Forelimb muscle (tissue), 1 donor: Measurements from ENCODE around the gene HABP2. TPM values are rescaled to one million over a fixed set of nuclear protein-coding genes. Genes with fewer than 3 reads are reported as not detected.

ENCODE experiments used
- DNase-seq: peaks from one replicate; pipeline ENCODE4 v3.0.0-alpha.2; 2013; ENCODE audit warnings: low read depth
- polyA plus RNA-seq: library from polyadenylated mRNA; unstranded; fragments of 120-200 nt; gene quantifications from one replicate; pipeline ENCODE4 v1.2.1, GENCODE V29; 2013; ENCODE audit not compliant: insufficient read length

HABP2 gene
- polyA plus RNA-seq, 1 donor: 0.19 TPM

DNA sequence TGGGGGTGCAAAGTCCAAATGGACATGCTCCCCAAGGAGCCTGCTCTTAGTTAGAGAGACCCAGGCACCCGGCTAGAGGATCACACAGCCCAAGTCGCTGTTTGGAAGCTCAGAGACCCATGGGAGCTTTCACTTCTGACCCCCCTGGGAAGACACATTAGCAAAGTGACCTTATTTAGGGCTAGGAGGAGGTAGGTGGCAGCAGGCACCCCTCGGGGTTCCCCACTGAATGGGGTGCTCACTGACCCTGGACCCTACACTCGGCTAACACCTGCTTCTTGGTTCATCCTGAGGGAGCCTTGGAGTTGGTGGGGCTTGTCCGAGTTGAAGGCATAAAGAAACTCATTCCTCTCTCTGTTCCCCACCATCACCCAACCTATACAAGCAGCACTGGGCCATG, 27.1 kb upstream of the HABP2 start:
- DNase-seq: no peak

GRCh38 chr10:113527211-113527906, 25.5 kb upstream of the HABP2 start:
- no peak for DNase-seq

DNA sequence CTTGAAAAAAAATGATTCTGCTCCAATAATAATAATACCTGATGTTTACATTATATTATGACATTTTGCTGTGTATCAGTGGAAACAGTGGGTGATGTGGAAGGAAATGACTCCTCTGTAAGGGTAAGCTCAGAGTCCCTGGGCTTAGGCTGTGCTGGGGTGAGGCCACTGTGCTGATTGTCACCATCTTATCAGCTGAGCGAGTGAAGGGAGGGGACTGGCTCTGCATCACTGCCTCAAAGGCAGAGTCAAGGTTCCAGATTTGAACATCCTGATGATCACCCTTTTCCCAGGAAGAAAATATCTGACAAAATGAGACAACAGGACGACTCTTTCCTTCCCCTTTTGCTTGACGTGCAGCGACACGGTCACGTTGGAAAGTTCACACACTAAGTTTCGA, 24.0 kb upstream of the HABP2 start:
- DNase-seq: no peak

DNA sequence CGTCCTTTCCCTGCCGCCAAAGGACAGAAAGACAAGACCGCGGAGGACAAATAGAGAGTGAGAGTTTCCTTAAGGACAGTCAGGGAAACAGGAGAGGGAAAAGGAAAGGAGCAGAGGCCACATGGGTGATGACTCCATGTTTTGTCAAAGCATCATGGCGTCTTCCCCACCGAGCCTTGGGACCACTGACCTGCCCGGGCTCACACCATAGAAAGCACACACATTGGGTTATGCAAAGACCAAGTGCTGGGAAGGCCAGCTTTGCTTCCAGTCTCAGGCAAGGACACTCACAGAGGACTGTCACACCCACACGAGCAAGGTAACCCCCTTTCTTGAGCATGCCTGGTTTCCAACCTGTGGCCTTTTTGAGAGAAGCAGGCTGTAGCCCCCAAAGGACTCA, 23.3 kb upstream of the HABP2 start:
- DNase-seq: no peak

DNA sequence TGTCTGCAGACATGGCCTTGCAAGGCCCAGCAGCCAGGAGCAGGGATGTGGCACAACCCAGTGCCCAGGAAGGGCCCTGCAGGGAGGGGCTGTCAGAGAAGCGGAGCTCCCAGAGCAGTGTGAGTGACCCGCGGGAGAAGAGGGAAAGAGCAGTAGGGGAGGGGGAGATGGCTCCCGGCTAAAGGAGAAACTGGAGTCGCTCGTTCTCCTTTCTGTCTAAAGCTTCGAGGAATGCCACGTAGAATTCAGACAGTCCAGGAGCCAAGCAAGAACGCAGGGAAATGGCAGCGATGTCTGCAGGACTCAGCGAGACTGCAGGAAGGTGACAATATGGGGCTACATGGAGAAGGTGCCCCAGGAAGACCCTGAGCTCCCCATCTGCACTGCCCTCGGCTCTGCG, 22.4 kb upstream of the HABP2 start:
- DNase-seq: no peak

- DNase-seq: no peak
These were observed 20.1 kb upstream of the HABP2 start for GRCh38 chr10:113532724-113533123.

GRCh38 chr10:113533801-113534200, 19.1 kb upstream of the HABP2 start:
- DNase-seq: no peak

DNA sequence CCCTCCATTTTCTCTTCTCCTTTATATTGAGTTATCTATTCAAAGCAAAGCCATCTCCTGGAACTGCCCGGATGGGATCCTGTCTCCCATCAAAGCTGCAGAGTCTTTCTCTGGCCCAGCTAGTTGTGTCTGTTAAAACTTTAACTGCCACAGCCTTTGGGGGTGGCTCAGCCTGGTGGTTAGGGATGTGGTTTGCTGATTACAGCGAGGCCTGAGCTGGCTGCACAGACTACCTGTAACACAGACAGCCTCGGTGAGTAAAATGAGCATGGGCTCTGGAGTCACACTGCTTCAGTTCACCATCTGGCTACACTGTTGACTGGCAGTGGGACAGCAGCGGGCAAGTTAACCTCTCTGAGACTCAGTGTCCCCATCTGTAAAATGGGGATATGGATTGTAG, 18.4 kb upstream of the HABP2 start:
- no peak for DNase-seq

GRCh38 chr10:113537672-113538071, 15.2 kb upstream of the HABP2 start:
- DNase-seq: no peak

DNA sequence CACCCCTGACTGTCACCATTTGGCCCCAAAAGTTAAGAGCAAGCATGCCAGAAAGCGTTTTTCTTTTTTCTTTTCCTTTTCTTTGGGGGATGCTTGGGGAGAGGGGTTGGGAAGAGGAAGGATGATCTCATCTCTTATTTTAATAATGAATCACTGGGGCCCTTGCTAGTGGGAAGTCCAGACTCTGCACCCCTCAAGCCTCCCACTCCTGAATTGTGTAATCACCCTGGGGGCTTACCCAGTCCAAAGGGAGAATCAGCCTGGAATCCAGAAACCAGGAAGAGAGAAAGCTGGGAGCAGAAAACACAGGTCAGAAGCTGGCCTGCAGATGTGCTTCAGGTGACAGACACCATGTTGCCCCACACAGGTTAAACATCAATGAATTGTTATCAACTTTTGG, 14.7 kb upstream of the HABP2 start:
- DNase-seq: no peak

DNA sequence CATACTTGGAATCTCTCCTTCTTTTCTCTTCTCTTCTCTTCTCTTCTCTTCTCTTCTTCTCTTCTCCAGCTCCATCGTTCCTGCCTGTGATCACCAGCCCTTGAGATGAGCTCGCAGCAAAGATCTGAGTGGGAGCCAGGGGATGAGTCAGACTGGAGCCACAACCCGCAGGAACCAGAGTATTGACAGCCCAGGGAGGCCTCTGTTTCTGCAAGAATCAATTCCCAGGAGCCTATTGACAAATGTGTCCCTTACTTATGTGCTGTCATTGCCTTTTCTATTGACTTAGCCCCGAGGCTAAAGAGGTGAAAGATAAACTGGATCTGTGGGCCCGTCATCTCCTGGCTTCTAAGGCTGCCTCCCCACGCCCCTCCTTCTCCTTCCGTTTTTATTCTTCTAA, 13.1 kb upstream of the HABP2 start:
- DNase-seq: no peak

DNA sequence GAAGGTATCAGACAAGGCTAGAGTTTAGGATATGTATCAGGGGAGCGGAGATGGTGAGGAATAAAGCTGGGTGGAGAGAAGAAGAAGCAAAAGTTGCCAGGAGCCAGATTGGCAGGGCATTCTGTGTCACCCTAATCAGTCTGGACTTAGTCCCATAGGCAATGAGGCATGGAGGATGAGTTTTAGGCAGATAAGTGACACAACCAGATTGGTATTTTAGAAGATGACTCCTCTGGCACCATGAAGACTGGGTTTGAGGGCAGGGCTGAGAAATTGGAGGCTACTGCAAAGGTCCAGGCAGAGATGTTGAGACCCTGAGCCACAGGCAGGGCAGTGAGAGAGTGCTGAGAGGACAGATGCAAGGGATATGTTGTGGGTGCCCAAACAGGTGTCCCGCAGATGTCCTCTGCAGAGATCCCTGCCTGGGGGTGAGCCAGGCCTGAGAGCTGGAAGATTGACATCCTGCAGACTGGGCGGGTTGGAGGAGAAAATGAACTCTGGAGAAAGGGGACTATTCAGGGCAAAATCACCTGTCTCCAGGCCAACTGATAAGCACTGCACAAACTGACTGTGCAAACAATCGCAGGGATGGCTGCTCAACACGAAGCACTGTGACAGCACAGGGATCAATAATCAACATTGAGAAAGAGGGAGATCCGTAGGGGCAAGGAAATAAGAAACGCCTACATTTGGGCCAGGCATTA, 11.9 kb upstream of the HABP2 start:
- no peak for DNase-seq

GRCh38 chr10:113541549-113541927, 11.3 kb upstream of the HABP2 start:
- no peak for DNase-seq

DNA sequence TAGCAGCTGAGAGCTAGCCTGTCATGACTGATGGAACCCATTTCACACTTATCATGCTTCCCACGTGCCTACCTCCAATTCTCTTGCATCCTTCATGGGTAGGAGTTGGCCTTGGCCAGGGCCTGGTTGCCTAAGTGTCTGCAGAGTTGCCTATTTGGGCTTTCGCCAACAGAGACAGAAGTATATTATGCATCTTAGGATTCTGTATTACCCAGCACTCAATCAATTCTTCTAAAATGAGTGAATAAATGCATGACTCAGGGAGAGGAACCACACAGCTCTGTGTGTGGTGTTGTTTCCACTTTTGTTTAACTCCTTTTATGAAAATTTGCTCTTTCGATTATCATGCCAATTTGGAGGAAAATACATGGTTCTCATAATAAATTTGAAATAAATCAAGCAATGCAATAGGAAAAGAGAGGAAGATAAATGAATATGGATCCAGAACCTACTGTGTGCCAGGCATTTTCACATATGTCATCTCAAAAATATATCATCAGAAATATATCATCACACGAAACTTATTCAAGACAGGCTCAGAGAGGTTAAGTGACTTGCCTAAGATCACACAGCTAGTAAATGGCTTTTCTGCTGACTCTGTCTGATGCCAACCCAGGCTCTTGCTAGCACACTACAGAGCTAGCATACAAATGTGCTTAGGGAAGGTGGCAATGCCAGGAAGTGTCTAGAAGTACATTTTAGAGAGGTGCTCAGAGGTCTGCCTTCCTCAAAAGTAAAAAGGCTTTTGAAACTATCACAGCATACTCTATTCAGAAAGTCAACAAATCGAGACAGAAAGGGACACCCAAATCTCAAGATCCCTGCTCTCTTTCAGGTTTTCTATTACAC, 9.5 kb upstream of the HABP2 start:
- DNase-seq: no peak

DNA sequence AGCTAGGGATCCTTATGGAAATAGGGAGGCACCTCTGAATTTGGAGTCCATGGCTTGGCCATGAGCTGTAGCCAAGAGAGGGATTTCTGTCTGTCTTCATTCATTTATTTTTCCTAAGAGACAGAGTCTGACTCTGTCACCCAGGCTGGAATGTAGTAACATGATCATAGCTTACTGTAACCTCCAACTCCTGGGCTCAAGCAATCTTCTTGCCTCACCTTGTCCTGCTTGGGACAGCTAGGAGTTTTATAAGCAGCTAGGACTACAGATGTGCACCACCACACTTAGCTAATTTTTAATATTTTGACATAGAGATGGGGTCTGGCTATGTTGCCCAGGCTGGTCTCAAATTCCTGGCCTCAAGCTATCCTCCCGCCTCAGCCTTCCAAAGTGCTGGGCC, 8.5 kb upstream of the HABP2 start:
- no peak for DNase-seq

DNA sequence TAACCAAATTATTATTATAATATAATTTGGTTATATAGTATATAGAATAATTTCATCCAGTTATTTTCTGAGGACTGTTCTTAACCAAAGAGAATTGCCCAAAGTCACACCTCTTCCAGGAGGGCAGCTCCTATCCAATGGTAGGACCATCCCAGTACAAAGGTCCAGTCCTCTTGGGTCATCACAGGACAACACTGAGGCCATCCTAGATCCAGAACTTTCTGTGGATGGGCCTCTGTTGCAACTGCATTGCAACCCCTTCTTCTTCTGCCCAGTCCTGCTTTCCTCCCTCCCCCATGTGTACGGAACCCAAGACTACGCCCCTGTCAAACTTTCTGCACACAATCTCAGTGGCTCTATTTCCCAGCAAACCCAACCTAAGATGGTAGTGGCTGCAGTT, 5.4 kb upstream of the HABP2 start:
- no peak for DNase-seq

GRCh38 chr10:113549856-113550255, 3.0 kb upstream of the HABP2 start:
- no peak for DNase-seq

GRCh38 chr10:113550365-113550764, 2.5 kb upstream of the HABP2 start:
- DNase-seq: no peak

DNA sequence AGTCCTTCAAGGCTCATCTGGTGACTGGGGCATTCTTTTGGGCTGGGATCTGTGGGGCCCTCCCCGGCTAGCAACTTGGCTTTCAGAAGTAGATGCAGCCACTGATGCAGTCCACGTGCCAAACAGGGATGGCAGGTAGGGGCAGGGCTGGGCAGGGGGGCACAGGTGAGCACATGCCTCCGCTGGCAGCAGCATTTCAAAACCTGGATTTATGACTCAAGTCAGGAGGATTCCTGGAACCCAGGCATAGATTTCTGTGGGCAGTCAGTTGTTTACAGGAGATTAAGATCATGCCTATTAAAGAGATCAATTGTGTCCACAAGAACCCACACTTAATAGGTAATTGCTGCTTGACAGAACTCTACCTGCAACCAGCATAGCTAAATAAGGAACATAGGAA, 839 bp upstream of the HABP2 start:
- DNase-seq: no peak

GRCh38 chr10:113553149-113553548, 296 bp downstream of the HABP2 start:
- no peak for DNase-seq

GRCh38 chr10:113554214-113554613, 1.4 kb downstream of the HABP2 start:
- DNase-seq: no peak

GRCh38 chr10:113555245-113555644, 2.4 kb downstream of the HABP2 start:
- no peak for DNase-seq

DNA sequence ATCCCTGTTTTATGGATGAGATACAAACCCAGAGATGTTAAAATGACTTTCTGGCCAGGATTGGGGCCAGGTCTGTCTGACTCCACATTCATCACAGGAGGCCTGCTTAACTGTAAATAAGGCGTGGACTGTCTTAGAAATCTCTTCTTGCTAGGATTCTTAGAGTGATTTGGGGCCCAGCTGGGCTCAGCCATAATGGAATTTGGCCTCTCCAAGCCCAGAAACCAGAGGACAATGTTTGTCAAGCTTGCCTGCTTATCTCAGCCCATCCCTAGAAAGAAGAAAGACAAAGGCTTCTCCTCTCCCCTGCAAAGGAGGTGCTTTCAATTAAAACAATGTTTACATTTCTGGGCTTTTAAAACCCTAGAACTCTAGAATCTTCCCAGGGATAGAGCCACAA, 2.9 kb downstream of the HABP2 start:
- DNase-seq: no peak
